ENCODE data around the gene WDSUB1.
A peak's percentile ranks its signal among the peaks of the same experiment; 100 is the strongest.

Gene WDSUB1

GRCh38 chr2:159208438-159208837 is 78.1 kb downstream of the WDSUB1 start:
- no peak for ATAC-seq (replicated peaks)
- peak overlapping the region in 1 of 2 donors; percentile 19 for H3K27ac Mint-ChIP-seq
- no peaks in the 10 kb centered on the region for H3K36me3 Mint-ChIP-seq (ENCODE audit: insufficient read depth)
- DNase-seq: no peak
- H3K4me1 Mint-ChIP-seq (ENCODE audit: low read depth in 2 of 2): peaks cover 22% of the 10 kb centered on the region in 2 donors
- H3K9me3 Mint-ChIP-seq: no peaks in the 10 kb centered on the region
- H3K27me3 Mint-ChIP-seq: no peaks in the 10 kb centered on the region
- H3K4me3 Mint-ChIP-seq: no peak overlapping the region

GRCh38 chr2:159206736-159207380 is 79.6 kb downstream of the WDSUB1 start:
- peaks cover 25 to 26% of the 10 kb centered on the region in 2 donors for H3K4me1 Mint-ChIP-seq (ENCODE audit: low read depth in 2 of 2)
- no peak overlapping the region for H3K27ac Mint-ChIP-seq
- no peaks in the 10 kb centered on the region for H3K9me3 Mint-ChIP-seq
- H3K27me3 Mint-ChIP-seq: no peaks in the 10 kb centered on the region
- no peak overlapping the region for H3K4me3 Mint-ChIP-seq
- no peaks in the 10 kb centered on the region for H3K36me3 Mint-ChIP-seq (ENCODE audit: insufficient read depth)
- ATAC-seq (replicated peaks) (no peak), DNase-seq (no peak)

GRCh38 chr2:159204381-159205144 is 81.9 kb downstream of the WDSUB1 start:
- no peaks in the 10 kb centered on the region for H3K27me3 Mint-ChIP-seq
- H3K27ac Mint-ChIP-seq: no peak overlapping the region
- no peak for DNase-seq
- no peaks in the 10 kb centered on the region for H3K36me3 Mint-ChIP-seq (ENCODE audit: insufficient read depth)
- H3K4me1 Mint-ChIP-seq (ENCODE audit: low read depth in 2 of 2): peaks cover 16 to 24% of the 10 kb centered on the region in 2 donors
- H3K4me3 Mint-ChIP-seq: no peak overlapping the region
- no peak for ATAC-seq (replicated peaks)
- no peaks in the 10 kb centered on the region for H3K9me3 Mint-ChIP-seq

- Mint-ChIP-seq H3K4me1 (ENCODE audit: low read depth in 2 of 2) (peaks cover 23 to 25% of the 10 kb centered on the region in 2 donors), H3K4me3 (no peak overlapping the region), H3K27me3 (no peaks in the 10 kb centered on the region), H3K27ac (peak overlapping the region; percentile 73 to 81), H3K36me3 (ENCODE audit: insufficient read depth) (no peaks in the 10 kb centered on the region), H3K9me3 (no peaks in the 10 kb centered on the region)
- DNase-seq (no peak), ATAC-seq (replicated peaks) (no peak)
These were observed 83.9 kb downstream of the WDSUB1 start for GRCh38 chr2:159202568-159203071.

GRCh38 chr2:159201360-159202063 is 85.0 kb downstream of the WDSUB1 start:
- H3K9me3 Mint-ChIP-seq: no peaks in the 10 kb centered on the region
- H3K27me3 Mint-ChIP-seq: no peaks in the 10 kb centered on the region
- DNase-seq: peak; percentile 17 to 38 (median 36)
- peak; percentile 84 for ATAC-seq (replicated peaks)
- H3K4me1 Mint-ChIP-seq (ENCODE audit: low read depth in 2 of 2): peaks cover 23 to 25% of the 10 kb centered on the region in 2 donors
- H3K4me3 Mint-ChIP-seq: peak overlapping the region in 1 of 2 donors; percentile 1
- H3K27ac Mint-ChIP-seq: peak overlapping the region; percentile 73 to 81
- H3K36me3 Mint-ChIP-seq (ENCODE audit: insufficient read depth): no peaks in the 10 kb centered on the region

- no peak for DNase-seq
- H3K36me3 Mint-ChIP-seq (ENCODE audit: insufficient read depth): no peaks in the 10 kb centered on the region
- H3K9me3 Mint-ChIP-seq: no peaks in the 10 kb centered on the region
- no peaks in the 10 kb centered on the region for H3K27me3 Mint-ChIP-seq
- H3K4me1 Mint-ChIP-seq (ENCODE audit: low read depth in 2 of 2): peaks cover 23 to 25% of the 10 kb centered on the region in 2 donors
- ATAC-seq (replicated peaks): no peak
- no peak overlapping the region for H3K4me3 Mint-ChIP-seq
- H3K27ac Mint-ChIP-seq: peak overlapping the region; percentile 79
These were observed 86.0 kb downstream of the WDSUB1 start for GRCh38 chr2:159200498-159200897.

- no peaks in the 10 kb centered on the region for H3K27me3 Mint-ChIP-seq
- H3K27ac Mint-ChIP-seq: peak overlapping the region; percentile 79
- ATAC-seq (replicated peaks) (no peak), DNase-seq (no peak)
- peaks cover 23 to 25% of the 10 kb centered on the region in 2 donors for H3K4me1 Mint-ChIP-seq (ENCODE audit: low read depth in 2 of 2)
- no peaks in the 10 kb centered on the region for H3K9me3 Mint-ChIP-seq
- H3K36me3 Mint-ChIP-seq (ENCODE audit: insufficient read depth): no peaks in the 10 kb centered on the region
- peak overlapping the region in 1 of 2 donors; percentile 7 for H3K4me3 Mint-ChIP-seq
These were observed 86.6 kb downstream of the WDSUB1 start for GRCh38 chr2:159199761-159200465.

- peak; percentile 7 to 20 (median 13) for DNase-seq
- peak; percentile 74 for ATAC-seq (replicated peaks)
- H3K4me1 Mint-ChIP-seq (ENCODE audit: low read depth in 2 of 2): peaks cover 23 to 25% of the 10 kb centered on the region in 2 donors
- H3K4me3 Mint-ChIP-seq: peak overlapping the region in 1 of 2 donors; percentile 7
- no peaks in the 10 kb centered on the region for H3K27me3 Mint-ChIP-seq
- peak overlapping the region; percentile 79 for H3K27ac Mint-ChIP-seq
- no peaks in the 10 kb centered on the region for H3K9me3 Mint-ChIP-seq
- no peaks in the 10 kb centered on the region for H3K36me3 Mint-ChIP-seq (ENCODE audit: insufficient read depth)
These were observed 87.3 kb downstream of the WDSUB1 start for GRCh38 chr2:159199236-159199635.

GRCh38 chr2:159196393-159196925 is 90.0 kb downstream of the WDSUB1 start:
- H3K36me3 Mint-ChIP-seq (ENCODE audit: insufficient read depth): no peaks in the 10 kb centered on the region
- H3K4me3 Mint-ChIP-seq: no peak overlapping the region
- ATAC-seq (replicated peaks) (no peak), DNase-seq (no peak)
- no peaks in the 10 kb centered on the region for H3K9me3 Mint-ChIP-seq
- no peaks in the 10 kb centered on the region for H3K27me3 Mint-ChIP-seq
- peaks cover 15 to 16% of the 10 kb centered on the region in 2 donors for H3K4me1 Mint-ChIP-seq (ENCODE audit: low read depth in 2 of 2)
- H3K27ac Mint-ChIP-seq: peak overlapping the region in 1 of 2 donors; percentile 88

GRCh38 chr2:159195697-159196096 is 90.8 kb downstream of the WDSUB1 start:
- no peaks in the 10 kb centered on the region for H3K36me3 Mint-ChIP-seq (ENCODE audit: insufficient read depth)
- ATAC-seq (replicated peaks) (no peak), DNase-seq (no peak)

GRCh38 chr2:159194241-159194640 is 92.3 kb downstream of the WDSUB1 start:
- Mint-ChIP-seq H3K27me3 (no peaks in the 10 kb centered on the region), H3K4me3 (no peak overlapping the region), H3K4me1 (ENCODE audit: low read depth in 2 of 2) (peaks cover 4 to 7% of the 10 kb centered on the region in 2 donors), H3K9me3 (no peaks in the 10 kb centered on the region), H3K36me3 (ENCODE audit: insufficient read depth) (no peaks in the 10 kb centered on the region), H3K27ac (no peak overlapping the region)
- DNase-seq (no peak), ATAC-seq (replicated peaks) (no peak)

More at GRCh38 chr2:159195697-159196096, 90.8 kb downstream of the WDSUB1 start:
- Mint-ChIP-seq H3K4me3 (no peak overlapping the region), H3K27ac (no peak overlapping the region), H3K4me1 (ENCODE audit: low read depth in 2 of 2) (peaks cover 10 to 12% of the 10 kb centered on the region in 2 donors), H3K9me3 (no peaks in the 10 kb centered on the region), H3K27me3 (no peaks in the 10 kb centered on the region)

GRCh38 chr2:159193791-159194190 is 92.7 kb downstream of the WDSUB1 start:
- Mint-ChIP-seq H3K4me3 (no peak overlapping the region), H3K27ac (no peak overlapping the region), H3K4me1 (ENCODE audit: low read depth in 2 of 2) (peaks cover 0 to 2% of the 10 kb centered on the region in 2 donors), H3K27me3 (no peaks in the 10 kb centered on the region), H3K36me3 (ENCODE audit: insufficient read depth) (no peaks in the 10 kb centered on the region), H3K9me3 (no peaks in the 10 kb centered on the region)
- ATAC-seq (replicated peaks): no peak
- DNase-seq: no peak
